GM19193 (cell line): ENCODE data around the gene CD207.

Experiments used
- POLR2A ChIP-seq: IDR thresholded peaks from 4 replicates; pipeline ENCODE4 v1.6.1; 2011; ENCODE audit not compliant: insufficient read depth, insufficient read length; ENCODE audit errors: extremely low read depth

The CD207 gene

DNA sequence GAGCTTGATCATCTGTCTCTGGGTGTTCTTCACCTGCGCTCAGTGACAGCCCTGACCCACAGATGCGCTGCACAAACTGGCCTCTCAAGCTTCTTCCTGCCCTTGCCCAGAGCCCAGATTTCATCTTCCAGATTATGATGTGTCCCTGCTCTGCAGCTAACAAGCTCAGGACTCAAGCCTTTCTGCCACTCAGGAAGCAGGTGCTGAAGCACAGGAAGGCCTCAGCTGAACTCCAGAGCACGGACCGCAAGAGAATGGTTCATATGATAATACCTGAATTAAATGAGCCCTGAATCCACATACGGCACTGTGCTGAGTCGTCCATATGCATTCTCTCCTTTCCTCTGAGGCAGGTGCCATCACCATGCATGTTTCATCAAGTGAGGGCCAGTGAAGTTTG is 3.8 kb downstream of the CD207 start:
- no peak for TF ChIP-seq POLR2A

- TF ChIP-seq POLR2A, result no peak
These were observed 5.2 kb downstream of the CD207 start for GRCh38 chr2:70830366-70830765.

- no peak for TF ChIP-seq POLR2A
These were observed 5.7 kb downstream of the CD207 start for GRCh38 chr2:70829916-70830315.

- no peak for TF ChIP-seq POLR2A
These were observed 6.4 kb downstream of the CD207 start for GRCh38 chr2:70828914-70829824.

DNA sequence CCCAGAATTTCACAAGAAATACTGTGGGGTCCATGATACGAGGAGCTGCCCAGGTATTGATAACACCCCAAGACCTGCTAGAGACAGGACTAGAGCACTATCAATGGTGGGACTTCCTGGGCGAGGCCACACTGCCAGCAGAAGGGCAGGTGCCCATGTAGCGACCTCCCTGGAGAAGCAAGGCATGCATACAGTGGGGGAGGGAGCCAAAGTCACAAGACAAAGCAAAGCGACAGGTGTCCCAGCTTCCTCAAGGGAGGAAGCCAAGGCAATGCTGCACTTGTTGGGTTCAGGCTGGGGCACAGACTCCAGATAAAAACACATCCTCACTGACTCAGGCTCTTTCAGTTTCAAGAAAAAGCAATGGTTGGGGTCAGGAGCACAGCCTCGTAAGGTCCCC is 7.5 kb downstream of the CD207 start:
- TF ChIP-seq POLR2A, result no peak

DNA sequence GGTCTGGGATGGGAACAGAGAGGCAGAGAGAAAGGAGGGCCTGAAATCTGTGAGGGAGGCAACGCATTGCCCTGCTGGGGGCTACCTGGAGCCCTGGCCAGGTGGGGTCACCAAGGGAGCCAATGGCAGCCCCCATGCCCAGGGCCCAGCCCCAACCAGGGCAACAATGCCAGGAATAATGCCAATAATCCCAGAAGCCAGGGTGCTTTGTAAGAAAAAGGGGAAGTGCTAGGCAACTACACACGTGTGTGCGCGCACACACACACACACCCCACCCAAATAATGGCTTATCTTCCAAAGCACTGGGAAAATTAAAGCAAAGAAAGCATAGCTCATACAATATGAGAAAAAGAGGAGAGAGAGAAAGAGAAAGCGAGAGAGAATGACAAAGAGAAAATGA is 8.2 kb downstream of the CD207 start:
- no peak for TF ChIP-seq POLR2A

DNA sequence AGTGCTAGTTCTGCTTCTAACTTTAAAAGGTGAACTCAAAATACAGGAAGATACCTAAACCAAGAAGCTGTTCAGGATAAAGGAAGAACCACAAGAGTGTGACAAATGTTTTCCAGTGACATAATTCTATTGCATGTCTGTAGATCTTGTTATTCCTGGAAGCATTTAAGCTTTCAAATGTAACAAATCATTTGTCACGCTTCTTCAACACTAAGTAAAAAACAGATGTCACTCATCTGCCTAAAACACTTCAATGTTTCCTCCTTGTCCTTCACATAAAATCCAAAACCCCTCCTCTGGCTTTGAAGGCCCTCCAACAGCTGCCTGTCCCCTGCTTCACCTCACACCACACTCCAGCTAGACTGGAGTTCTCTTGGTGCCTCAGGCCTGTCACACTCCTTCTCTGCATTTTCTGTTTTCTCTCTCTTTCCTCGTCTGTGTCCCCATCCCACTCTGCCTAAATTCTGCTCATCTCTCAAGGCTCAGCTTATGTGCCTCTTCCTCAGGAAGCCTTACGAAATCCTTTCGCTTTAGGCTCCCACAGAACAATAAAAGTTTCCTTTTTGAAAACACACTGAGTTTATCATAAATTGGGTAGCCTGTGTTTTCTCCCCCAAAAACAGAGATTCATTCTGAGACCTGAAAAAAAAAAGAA is 8.8 kb downstream of the CD207 start:
- no peak for TF ChIP-seq POLR2A

DNA sequence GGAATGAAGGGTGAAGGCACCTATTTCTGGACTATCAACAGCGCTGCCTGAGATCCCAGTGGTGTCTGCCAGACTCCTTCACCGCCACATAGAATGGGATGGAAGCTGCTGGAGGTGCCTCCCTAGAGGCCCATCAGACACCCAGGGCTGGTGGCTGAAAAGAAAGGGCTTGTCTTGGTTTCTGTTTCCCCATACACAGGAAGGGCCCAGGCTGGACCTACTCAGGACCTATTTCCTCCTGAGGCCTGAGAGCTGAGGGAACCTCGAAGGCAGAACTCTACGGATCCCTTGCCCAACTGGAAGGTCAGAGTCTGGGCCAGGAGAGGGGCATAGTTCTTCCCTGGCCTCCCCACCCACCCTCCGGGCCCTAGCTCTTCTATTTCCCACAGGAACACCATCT is 12.4 kb downstream of the CD207 start:
- TF ChIP-seq POLR2A, result no peak

- TF ChIP-seq POLR2A, result no peak
These were observed 12.8 kb downstream of the CD207 start for GRCh38 chr2:70822843-70823242.

- TF ChIP-seq POLR2A, result no peak
These were observed 15.1 kb downstream of the CD207 start, which contains the start of gene CLEC4F for GRCh38 chr2:70820499-70820898. Gene CLEC4F (minus strand): TSS chr2:70820599. CDS start chr2:70820523, 76 bp downstream.

- TF ChIP-seq POLR2A, result no peak
These were observed 18.2 kb downstream of the CD207 start for GRCh38 chr2:70817284-70817954.

GRCh38 chr2:70816726-70817125 is 18.9 kb downstream of the CD207 start:
- no peak for TF ChIP-seq POLR2A

- no peak for TF ChIP-seq POLR2A
These were observed 26.3 kb downstream of the CD207 start for GRCh38 chr2:70808983-70809958.

DNA sequence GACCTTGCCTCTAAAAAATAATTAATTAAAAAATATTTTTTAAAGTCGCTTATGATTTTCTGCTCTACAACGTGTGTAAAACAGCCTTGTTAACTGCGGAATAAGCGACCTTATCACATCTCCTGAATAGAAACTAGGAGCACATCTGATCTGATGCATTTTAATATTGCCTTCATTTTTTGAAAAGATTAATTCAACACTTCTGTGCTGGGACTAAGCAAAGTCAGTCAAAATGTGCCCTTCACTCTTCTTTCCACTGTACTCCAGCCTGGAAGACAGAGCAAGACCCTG is 27.8 kb downstream of the CD207 start:
- TF ChIP-seq POLR2A, result no peak
